NCI-H1694 treated with DMSO at 0.1 percent for 48 hours (cell line): ENCODE data around the gene CCDC150.
"Not testable (repeated sequence)": the region's sequence is repeated elsewhere in the genome, so short reads cannot be mapped to it uniquely, and the experiment has no call there.

Source experiments
- DNase-seq: peaks from one replicate; lab custom pipeline; 2025; lab: John Stamatoyannopoulos, UW

CCDC150 gene

GRCh38 chr2:196718419-196719109 lies 79.0 kb downstream of the CCDC150 start:
- no peak for DNase-seq

GRCh38 chr2:196719110-196719872 lies 79.8 kb downstream of the CCDC150 start:
- DNase-seq: no peak

GRCh38 chr2:196723571-196723970 lies 84.1 kb downstream of the CCDC150 start:
- no peak for DNase-seq

GRCh38 chr2:196725218-196725617 lies 85.7 kb downstream of the CCDC150 start:
- no peak for DNase-seq

- no peak for DNase-seq
These were observed 86.4 kb downstream of the CCDC150 start for GRCh38 chr2:196725882-196726281.

GRCh38 chr2:196729418-196729817 lies 89.9 kb downstream of the CCDC150 start:
- DNase-seq: no peak

GRCh38 chr2:196736646-196737045 lies 97.1 kb downstream of the CCDC150 start:
- not testable (repeated sequence) for DNase-seq

- no peak for DNase-seq
These were observed 97.5 kb downstream of the CCDC150 start for GRCh38 chr2:196737046-196737445.

- DNase-seq: no peak
These were observed 99.5 kb downstream of the CCDC150 start for GRCh38 chr2:196739031-196739430.

GRCh38 chr2:196742216-196742615 lies 102.7 kb downstream of the CCDC150 start:
- no peak for DNase-seq

GRCh38 chr2:196742685-196743084 lies 103.2 kb downstream of the CCDC150 start:
- DNase-seq: no peak

- no peak for DNase-seq
These were observed 103.7 kb downstream of the CCDC150 start for GRCh38 chr2:196743165-196743564.

GRCh38 chr2:196745711-196746110 lies 106.2 kb downstream of the CCDC150 start:
- DNase-seq: no peak

- DNase-seq: no peak
These were observed 107.9 kb downstream of the CCDC150 start for GRCh38 chr2:196747400-196747799.

- DNase-seq: no peak
These were observed 108.6 kb downstream of the CCDC150 start for GRCh38 chr2:196748123-196748522.

GRCh38 chr2:196750291-196750923 lies 110.9 kb downstream of the CCDC150 start:
- no peak for DNase-seq

GRCh38 chr2:196750977-196751631 lies 111.6 kb downstream of the CCDC150 start:
- peak; percentile 37 for DNase-seq

GRCh38 chr2:196758474-196759377 lies 119.2 kb downstream of the CCDC150 start:
- DNase-seq: peak; percentile 36

- DNase-seq: no peak
These were observed 119.8 kb downstream of the CCDC150 start for GRCh38 chr2:196759378-196759706.

- DNase-seq: no peak
These were observed 127.6 kb downstream of the CCDC150 start for GRCh38 chr2:196767101-196767500.
